Prostate gland (tissue), 2 donors: Measurements from ENCODE around the gene PLXDC2. TPM values are rescaled to one million over a fixed set of nuclear protein-coding genes. Genes with fewer than 3 reads are reported as not detected.

Source experiments
- DNase-seq: peaks from one replicate; pipeline ENCODE4 v3.0.0-alpha.2; 2019; ENCODE audit warnings: low spot score
- H3K27ac ChIP-seq, 2 donors: fragments of 200-600 bp; sonication (generic); 2 replicates each; pipeline ENCODE4 v1.5.1; 2017 to 2019
- H3K27me3 ChIP-seq: fragments of 200-600 bp; sonication (generic); replicated peaks from 2 replicates; pipeline ENCODE4 v1.5.1; 2019; ENCODE audit not compliant: insufficient read depth
- H3K36me3 ChIP-seq, 2 donors: fragments of 200-600 bp; sonication (generic); 1 replicate in 1 of 2; 2 replicates in 1 of 2; pipeline versions ENCODE4 v1.5.1 to v1.8.1; 2017 to 2019
- H3K4me1 ChIP-seq: fragments of 200-600 bp; sonication (generic); replicated peaks from 2 replicates; pipeline ENCODE4 v1.5.1; 2019
- H3K4me3 ChIP-seq, 2 donors: fragments of 200-600 bp; sonication (generic); 2 replicates each; pipeline ENCODE4 v1.5.1; 2017 to 2019
- H3K9me3 ChIP-seq: fragments of 200-600 bp; sonication (generic); 2 replicates; pipeline ENCODE4 v1.5.1; 2017
- CTCF ChIP-seq, 4 experiments: fragments of 200-600 bp in 2 of 4; fragments of 450-650 bp in 2 of 4; sonication (generic) in 2 of 4; IDR thresholded peaks; 1 replicate in 3 of 4; 2 replicates in 1 of 4; pipeline ENCODE4 v1.5.1; 2016 to 2019; ENCODE audit warnings: antibody characterized with exemption in 4 of 4, mild to moderate bottlenecking in 2 of 4, moderate library complexity in 2 of 4
- POLR2A ChIP-seq: fragments of 450-650 bp; IDR thresholded peaks from one replicate; pipeline ENCODE4 v1.6.1; 2016; ENCODE audit warnings: antibody characterized with exemption, mild to moderate bottlenecking
- POLR2AphosphoS5 ChIP-seq: sonication (generic); formaldehyde crosslinking; IDR thresholded peaks from one replicate; pipeline ENCODE4 v1.6.1; 2017; ENCODE audit warnings: antibody characterized with exemption
- WGBS: methylation state at CpG from one replicate; pipeline ENCODE4 v1.1.5; 2018; 5-methylcytosine and 5-hydroxymethylcytosine counted together
- intact Hi-C: fragments of 100-400 bp; cut with DNase I; formaldehyde crosslinking; loops from one replicate; pipeline ENCODE4 v1.14.2; 2022
- total RNA-seq, 2 donors: library from RNA; depleted of rRNA; stranded (reverse); fragments of >200 nt; gene quantifications; one replicate each; pipeline ENCODE4 v1.1.0, GENCODE V29; 2016

The PLXDC2 gene
- total RNA-seq, 2 donors from 2014 or later: 19.6 to 83.6 TPM

DNA sequence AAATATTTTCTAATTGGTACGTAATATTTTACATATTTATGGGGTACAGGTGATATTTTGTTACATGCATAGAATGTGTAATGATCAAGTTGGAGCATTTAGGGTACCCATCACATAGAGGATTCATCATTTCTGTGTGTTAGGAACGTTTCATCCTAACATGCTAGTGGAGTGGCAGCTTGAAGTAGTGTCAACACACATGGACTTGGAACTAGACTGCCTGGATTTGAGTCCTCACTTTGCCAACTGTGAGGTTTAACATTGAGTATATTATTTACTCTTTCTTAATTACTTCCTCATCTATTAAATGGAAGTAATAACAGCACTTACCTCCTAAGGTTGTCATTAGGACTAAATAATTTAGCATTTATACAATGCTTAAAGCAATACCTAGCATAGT, 241.9 kb downstream of the PLXDC2 start:
- H3K27ac ChIP-seq: no peak overlapping the region
- H3K4me1 ChIP-seq: no peaks in the 10 kb centered on the region
- no peaks in the 10 kb centered on the region for H3K9me3 ChIP-seq
- 79% methylated on average over 2 of the region's 2 CpGs for WGBS
- TF ChIP-seq POLR2A: no peak
- TF ChIP-seq CTCF (IDR thresholded peaks at IDR 0.05): no peak
- no peak for TF ChIP-seq POLR2AphosphoS5
- intact Hi-C loops: no loop called here
- no peaks in the 10 kb centered on the region for H3K36me3 ChIP-seq
- no peak overlapping the region for H3K4me3 ChIP-seq
- no peak for DNase-seq
- no peaks in the 10 kb centered on the region for H3K27me3 ChIP-seq

GRCh38 chr10:20059084-20059835, 243.0 kb downstream of the PLXDC2 start:
- 24% methylated on average over 3 of the region's 3 CpGs for WGBS
- intact Hi-C loops: no loop called here
- Histone ChIP-seq H3K4me3 (no peak overlapping the region), H3K36me3 (no peaks in the 10 kb centered on the region), H3K27ac (no peak overlapping the region), H3K9me3 (no peaks in the 10 kb centered on the region), H3K27me3 (no peaks in the 10 kb centered on the region), H3K4me1 (no peaks in the 10 kb centered on the region)
- no peak for TF ChIP-seq POLR2A
- no peak for TF ChIP-seq CTCF (IDR thresholded peaks at IDR 0.05)
- TF ChIP-seq POLR2AphosphoS5: no peak
- DNase-seq: no peak

GRCh38 chr10:20065814-20066213, 249.6 kb downstream of the PLXDC2 start:
- H3K4me3 ChIP-seq: no peak overlapping the region
- no peaks in the 10 kb centered on the region for H3K36me3 ChIP-seq
- 97% methylated on average over 6 of the region's 6 CpGs for WGBS
- no peaks in the 10 kb centered on the region for H3K4me1 ChIP-seq
- H3K27ac ChIP-seq: no peak overlapping the region
- TF ChIP-seq CTCF (IDR thresholded peaks at IDR 0.05) (no peak), POLR2A (no peak), POLR2AphosphoS5 (no peak)
- no peaks in the 10 kb centered on the region for H3K9me3 ChIP-seq
- intact Hi-C loops: no loop called here
- no peaks in the 10 kb centered on the region for H3K27me3 ChIP-seq
- DNase-seq: no peak

- H3K4me3 ChIP-seq: no peak overlapping the region
- H3K4me1 ChIP-seq: no peaks in the 10 kb centered on the region
- no peaks in the 10 kb centered on the region for H3K36me3 ChIP-seq
- no peak overlapping the region for H3K27ac ChIP-seq
- H3K27me3 ChIP-seq: no peaks in the 10 kb centered on the region
- no peak for DNase-seq
- 85% methylated on average over 2 of the region's 2 CpGs for WGBS
- no peaks in the 10 kb centered on the region for H3K9me3 ChIP-seq
- TF ChIP-seq POLR2AphosphoS5 (no peak), POLR2A (no peak), CTCF (IDR thresholded peaks at IDR 0.05) (no peak)
- intact Hi-C loops: no loop called here
Measured at GRCh38 chr10:20073167-20073566, 256.9 kb downstream of the PLXDC2 start.

DNA sequence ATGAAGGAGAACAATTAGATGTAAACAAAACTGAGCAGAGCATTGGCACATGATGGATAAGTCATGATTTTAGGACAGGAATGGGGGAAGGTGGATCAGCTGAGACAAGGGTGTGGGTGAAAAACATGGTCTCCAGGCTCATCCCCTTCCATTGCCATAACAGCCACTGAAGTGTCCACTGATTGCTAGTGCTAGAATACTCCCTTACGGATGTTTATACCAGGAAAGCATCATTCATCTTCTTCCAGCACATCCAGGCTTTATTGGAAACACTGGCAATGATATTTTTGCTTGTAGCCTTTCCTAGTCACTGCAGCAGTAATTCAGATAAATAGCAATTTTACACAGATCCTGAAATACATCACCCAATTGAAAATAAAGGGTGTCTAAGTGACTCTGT, 259.5 kb downstream of the PLXDC2 start:
- 97% methylated on average over 1 of the region's 1 CpG for WGBS
- no peak overlapping the region for H3K4me3 ChIP-seq
- H3K4me1 ChIP-seq: no peaks in the 10 kb centered on the region
- no peaks in the 10 kb centered on the region for H3K9me3 ChIP-seq
- DNase-seq: no peak
- no peak overlapping the region for H3K27ac ChIP-seq
- no peaks in the 10 kb centered on the region for H3K36me3 ChIP-seq
- intact Hi-C loops: no loop called here
- no peaks in the 10 kb centered on the region for H3K27me3 ChIP-seq
- TF ChIP-seq POLR2AphosphoS5 (no peak), POLR2A (no peak), CTCF (IDR thresholded peaks at IDR 0.05) (no peak)
